Gastrocnemius medialis (tissue), 4 donors: Measurements from ENCODE around the gene CIPC. TPM values are rescaled to one million over a fixed set of nuclear protein-coding genes. Genes with fewer than 3 reads are reported as not detected.

ENCODE experiments used
- ATAC-seq, 2 donors: fragments of 150-250 bp; one replicate each; pipeline ENCODE4 v1.9.1; 2016
- DNase-seq, 2 donors: peaks; one replicate each; pipeline ENCODE4 v3.0.0-alpha.2; 2019
- H3K27ac ChIP-seq, 4 donors: fragments of 200-600 bp; sonication (generic); 1 replicate in 1 of 4; 2 replicates in 3 of 4; pipeline ENCODE4 v1.5.1; 2016 to 2018; ENCODE audit warnings: mild to moderate bottlenecking in 2 of 4, moderate library complexity in 1 of 4
- H3K27me3 ChIP-seq, 3 donors: fragments of 200-600 bp; sonication (generic) in 2 of 3; 1 replicate in 1 of 3; 2 replicates in 2 of 3; pipeline versions ENCODE4 v1.5.1 to v1.6.0; 2016 to 2019; ENCODE audit warnings: mild to moderate bottlenecking in 1 of 3, moderate library complexity in 1 of 3
- H3K36me3 ChIP-seq, 2 donors: fragments of 200-600 bp; sonication (generic) in 1 of 2; one replicate each; pipeline ENCODE4 v1.5.1; 2017 to 2018
- H3K4me1 ChIP-seq, 2 donors: fragments of 200-600 bp; sonication (generic) in 1 of 2; one replicate each; pipeline ENCODE4 v1.5.1; 2016 to 2017; ENCODE audit warnings: mild to moderate bottlenecking in 2 of 2
- H3K4me3 ChIP-seq, 4 donors: fragments of 200-600 bp; sonication (generic) in 3 of 4; 1 replicate in 1 of 4; 2 replicates in 3 of 4; pipeline ENCODE4 v1.5.1; 2016 to 2019; ENCODE audit warnings: mild to moderate bottlenecking in 2 of 4
- H3K9me3 ChIP-seq, 3 donors: fragments of 200-600 bp; sonication (generic) in 2 of 3; 1 replicate in 1 of 3; 2 replicates in 2 of 3; pipeline ENCODE4 v1.5.1; 2016 to 2019
- POLR2A ChIP-seq, 2 donors: fragments of 450-650 bp; IDR thresholded peaks; one replicate each; pipeline ENCODE4 v1.6.1; 2017; ENCODE audit warnings: antibody characterized with exemption in 2 of 2, mild to moderate bottlenecking in 2 of 2, moderate library complexity in 2 of 2
- in situ Hi-C, 4 donors: fragments of 200-750 bp; cut with MboI; loops; one replicate each; pipeline versions ENCODE4 v1.15.0 to v1.8.0; 2017; ENCODE audit warnings: low sequenced_read_pairs in 4 of 4
- intact Hi-C: fragments of 100-400 bp; cut with DNase I; formaldehyde crosslinking; loops from one replicate; pipeline ENCODE4 v1.15.1; 2023; ENCODE audit warnings: low total_unique reads
- total RNA-seq, 4 donors: library from RNA; depleted of rRNA; stranded (reverse); fragments of >200 nt; gene quantifications; one replicate each; pipeline versions ENCODE4 v1.1.0 to v1.2.3, GENCODE V29; 2016
- TF ChIP-seq, protein P1 (sequence below), 5 experiments: fragments of 450-650 bp in 3 of 5; fragments of 200-600 bp in 2 of 5; sonication (generic) in 2 of 5; IDR thresholded peaks in 4 of 5; conservative IDR thresholded peaks in 1 of 5; 1 replicate in 4 of 5; 2 replicates in 1 of 5; pipeline ENCODE4 v1.5.1; 2016 to 2019; ENCODE audit warnings: antibody characterized with exemption in 5 of 5, mild to moderate bottlenecking in 3 of 5, moderate library complexity in 3 of 5

CIPC gene
- total RNA-seq, 4 donors from 2014 or later, result 114 to 178 (median 120) TPM

DNA sequence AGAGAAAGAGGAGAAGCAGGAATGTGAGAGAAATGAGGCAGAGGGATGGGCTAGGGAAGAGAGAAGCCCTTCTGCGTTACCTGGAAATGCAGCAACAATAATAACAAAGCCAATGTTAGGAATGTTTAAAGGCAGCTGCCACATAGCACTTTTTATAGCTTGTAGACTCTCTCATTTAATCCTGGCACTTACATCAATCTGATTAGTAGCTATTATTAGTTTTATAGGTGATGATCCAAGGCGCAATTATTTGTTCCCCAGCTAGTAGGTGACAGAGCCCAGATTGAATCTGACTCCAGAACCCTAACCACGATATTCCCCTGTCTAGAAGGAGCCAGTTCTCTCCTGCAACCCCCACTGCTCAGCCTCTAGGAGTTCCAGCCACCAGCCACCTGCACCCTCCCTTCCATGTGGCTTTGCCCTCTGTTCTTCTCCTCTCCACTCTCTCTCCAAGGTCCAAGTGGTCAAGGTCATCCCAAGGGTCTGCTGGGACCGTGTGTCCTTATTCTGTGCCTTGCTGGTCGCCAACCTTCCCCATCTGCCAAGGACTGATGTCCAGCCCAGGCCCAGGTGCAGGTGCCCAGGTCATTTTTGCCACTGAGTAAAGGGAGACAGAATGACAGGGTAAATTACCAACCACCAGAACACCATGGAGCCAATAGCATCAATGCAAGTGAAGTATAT, 29.4 kb upstream of the CIPC start:
- TF ChIP-seq, protein P1, sequence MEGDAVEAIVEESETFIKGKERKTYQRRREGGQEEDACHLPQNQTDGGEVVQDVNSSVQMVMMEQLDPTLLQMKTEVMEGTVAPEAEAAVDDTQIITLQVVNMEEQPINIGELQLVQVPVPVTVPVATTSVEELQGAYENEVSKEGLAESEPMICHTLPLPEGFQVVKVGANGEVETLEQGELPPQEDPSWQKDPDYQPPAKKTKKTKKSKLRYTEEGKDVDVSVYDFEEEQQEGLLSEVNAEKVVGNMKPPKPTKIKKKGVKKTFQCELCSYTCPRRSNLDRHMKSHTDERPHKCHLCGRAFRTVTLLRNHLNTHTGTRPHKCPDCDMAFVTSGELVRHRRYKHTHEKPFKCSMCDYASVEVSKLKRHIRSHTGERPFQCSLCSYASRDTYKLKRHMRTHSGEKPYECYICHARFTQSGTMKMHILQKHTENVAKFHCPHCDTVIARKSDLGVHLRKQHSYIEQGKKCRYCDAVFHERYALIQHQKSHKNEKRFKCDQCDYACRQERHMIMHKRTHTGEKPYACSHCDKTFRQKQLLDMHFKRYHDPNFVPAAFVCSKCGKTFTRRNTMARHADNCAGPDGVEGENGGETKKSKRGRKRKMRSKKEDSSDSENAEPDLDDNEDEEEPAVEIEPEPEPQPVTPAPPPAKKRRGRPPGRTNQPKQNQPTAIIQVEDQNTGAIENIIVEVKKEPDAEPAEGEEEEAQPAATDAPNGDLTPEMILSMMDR (IDR thresholded peaks at IDR 0.05 in 4 of 5, conservative IDR thresholded peaks at IDR 0.05 in 1 of 5), result no peak
- TF ChIP-seq POLR2A (IDR thresholded peaks at IDR 0.05), result no peak
- intact Hi-C loops (loop anchor here (2.0 kb wide), 2 partner anchors 42 to 68 kb away; no protein-coding TSS in a partner anchor), in situ Hi-C loops (loop anchor here in 3 of 4 donors (5.0 to 10.0 kb wide), 3 partner anchors 54 to 156 kb away; no protein-coding TSS in a partner anchor)
- H3K36me3 ChIP-seq, result no peaks in the 10 kb centered on the region
- H3K4me3 ChIP-seq, result no peak overlapping the region
- DNase-seq (no peak), ATAC-seq (no peak)
- H3K9me3 ChIP-seq, result no peaks in the 10 kb centered on the region
- H3K4me1 ChIP-seq, result peaks cover 26 to 35% of the 10 kb centered on the region in 2 donors
- peak overlapping the region; percentile 30 to 81 (median 47) for H3K27ac ChIP-seq
- H3K27me3 ChIP-seq, result no peaks in the 10 kb centered on the region

- Histone ChIP-seq H3K27ac (peak overlapping the region; percentile 66 to 81 (median 70)), H3K36me3 (no peaks in the 10 kb centered on the region), H3K4me3 (no peak overlapping the region), H3K4me1 (peaks cover 28% of the 10 kb centered on the region in 2 donors), H3K27me3 (no peaks in the 10 kb centered on the region), H3K9me3 (no peaks in the 10 kb centered on the region)
- no peak for TF ChIP-seq POLR2A (IDR thresholded peaks at IDR 0.05)
- TF ChIP-seq, protein P1 (IDR thresholded peaks at IDR 0.05 in 4 of 5, conservative IDR thresholded peaks at IDR 0.05 in 1 of 5), result no peak
- DNase-seq, result no peak
- in situ Hi-C loops, result loop anchor here in 3 of 4 donors (5.0 to 10.0 kb wide), 3 partner anchors 55 to 157 kb away; no protein-coding TSS in a partner anchor
- intact Hi-C loops, result loop anchor here (2.0 kb wide), 2 partner anchors 43 to 69 kb away; no protein-coding TSS in a partner anchor
- no peak for ATAC-seq
These were observed 28.5 kb upstream of the CIPC start for GRCh38 chr14:77069551-77069950.

GRCh38 chr14:77071938-77072388, 26.1 kb upstream of the CIPC start:
- DNase-seq, result no peak
- peak overlapping the region in 3 of 4 donors; percentile 69 to 81 (median 71) for H3K27ac ChIP-seq
- intact Hi-C loops (loop anchor here (2.0 to 5.0 kb wide), 2 partner anchors 55 to 125 kb away; no protein-coding TSS in a partner anchor), in situ Hi-C loops (loop anchor here in 3 of 4 donors (5.0 kb wide), 2 partner anchors 160 to 195 kb away; no protein-coding TSS in a partner anchor)
- H3K36me3 ChIP-seq, result no peaks in the 10 kb centered on the region
- H3K27me3 ChIP-seq, result no peaks in the 10 kb centered on the region
- H3K4me3 ChIP-seq, result no peak overlapping the region
- ATAC-seq, result no peak
- peaks cover 39 to 42% of the 10 kb centered on the region in 2 donors for H3K4me1 ChIP-seq
- no peaks in the 10 kb centered on the region for H3K9me3 ChIP-seq
- TF ChIP-seq, protein P1 (IDR thresholded peaks at IDR 0.05 in 4 of 5, conservative IDR thresholded peaks at IDR 0.05 in 1 of 5), result no peak
- no peak for TF ChIP-seq POLR2A (IDR thresholded peaks at IDR 0.05)

GRCh38 chr14:77074969-77075368, 23.1 kb upstream of the CIPC start:
- H3K9me3 ChIP-seq, result no peaks in the 10 kb centered on the region
- peak overlapping the region; percentile 80 to 94 (median 90) for H3K27ac ChIP-seq
- intact Hi-C loops, result loop anchor here (5.0 kb wide), 1 partner anchor 52 kb away; no protein-coding TSS in a partner anchor
- no peaks in the 10 kb centered on the region for H3K27me3 ChIP-seq
- TF ChIP-seq, protein P1 (IDR thresholded peaks at IDR 0.05 in 4 of 5, conservative IDR thresholded peaks at IDR 0.05 in 1 of 5), result no peak
- no peak for TF ChIP-seq POLR2A (IDR thresholded peaks at IDR 0.05)
- DNase-seq (no peak), ATAC-seq (no peak)
- peaks cover 23 to 43% of the 10 kb centered on the region in 2 donors for H3K4me1 ChIP-seq
- H3K4me3 ChIP-seq, result peak overlapping the region; percentile 47 to 54 (median 50)
- H3K36me3 ChIP-seq, result no peaks in the 10 kb centered on the region
- in situ Hi-C loops, result loop anchor here in 3 of 4 donors (5.0 to 25.0 kb wide), 3 partner anchors 163 to 363 kb away; no protein-coding TSS in a partner anchor
